H1 (cell line): ENCODE results near the gene FOXL3. TPM values are rescaled to one million over a fixed set of nuclear protein-coding genes. Genes with fewer than 3 reads are reported as not detected.

ENCODE experiments used
- CTCF ChIA-PET: fragments of 300-600 bp; sonication (Branson Sonifier 250); formaldehyde crosslinking; loops from one replicate; lab custom pipeline; 2021; ENCODE audit not compliant: partially characterized antibody; lab: Charles Lee
- POLR2A ChIA-PET: fragments of 300-600 bp; sonication (Branson Sonifier 250); formaldehyde crosslinking; loops from one replicate; lab custom pipeline; 2021; ENCODE audit warnings: inconsistent platforms; ENCODE audit not compliant: partially characterized antibody; lab: Charles Lee
- DNase-seq, 2 experiments: peaks; one replicate each; pipeline versions ENCODE4 v3.0.0 to v3.0.0-alpha.2; 2010 to 2022; ENCODE audit warnings: low spot score in 2 of 2, low read depth in 1 of 2, mixed read lengths in 1 of 2
- FAIRE-seq: peaks from 2 replicates; lab custom pipeline; 2011; peaks lifted over from hg19 to GRCh38; lab: Jason Lieb, UNC
- H2AFZ ChIP-seq: 2 replicates; pipeline ENCODE4 v1.8.1; 2012; ENCODE audit warnings: low read length, inconsistent platforms
- H2AK5ac ChIP-seq: 2 replicates; pipeline ENCODE4 v1.6.1; 2013; ENCODE audit warnings: low read depth, low read length
- H2BK120ac ChIP-seq: replicated peaks from 2 replicates; pipeline ENCODE3; 2013; ENCODE audit warnings: low read depth, low read length, inconsistent platforms
- H2BK12ac ChIP-seq: 2 replicates; pipeline ENCODE4 v1.6.1; 2013; ENCODE audit warnings: low read depth, low read length
- H2BK15ac ChIP-seq: 2 replicates; pipeline ENCODE4 v1.6.1; 2013; ENCODE audit warnings: low read length
- H2BK20ac ChIP-seq: 2 replicates; pipeline ENCODE4 v1.6.1; 2013; ENCODE audit warnings: low read length
- H2BK5ac ChIP-seq: 2 replicates; pipeline ENCODE4 v1.6.1; 2013; ENCODE audit warnings: low read depth, low read length
- H3K14ac ChIP-seq: 2 replicates; pipeline ENCODE4 v1.6.1; 2013; ENCODE audit warnings: inconsistent platforms; ENCODE audit not compliant: insufficient read length
- H3K18ac ChIP-seq: 2 replicates; pipeline ENCODE4 v1.6.1; 2013; ENCODE audit warnings: low read length; ENCODE audit errors: extremely low read depth
- H3K23ac ChIP-seq: 2 replicates; pipeline ENCODE4 v1.6.1; 2013; ENCODE audit warnings: inconsistent platforms; ENCODE audit not compliant: insufficient read length
- H3K23me2 ChIP-seq: 2 replicates; pipeline ENCODE4 v1.6.1; 2013; ENCODE audit warnings: low read depth, low read length
- H3K27ac ChIP-seq: 2 replicates; pipeline ENCODE4 v1.6.1; 2011; ENCODE audit warnings: low read depth, low read length, inconsistent platforms
- H3K27me3 ChIP-seq, 4 experiments: replicated peaks in 1 of 4; 1 replicate in 1 of 4; 2 replicates in 3 of 4; pipeline versions ENCODE4 v1.6.1 to v1.8.1; 2011 to 2013; ENCODE audit warnings: low read length in 3 of 4, mild to moderate bottlenecking in 3 of 4, inconsistent platforms in 2 of 4, mixed read lengths in 2 of 4, moderate library complexity in 1 of 4; ENCODE audit not compliant: control insufficient read depth in 3 of 4, insufficient read depth in 3 of 4; ENCODE audit errors: extremely low read depth in 1 of 4
- H3K36me3 ChIP-seq, 4 experiments: 2 replicates each; pipeline versions ENCODE4 v1.6.1 to v1.8.1; 2011 to 2013; ENCODE audit warnings: mild to moderate bottlenecking in 4 of 4, low read length in 3 of 4, moderate library complexity in 2 of 4, control low read depth in 1 of 4, inconsistent platforms in 1 of 4; ENCODE audit not compliant: insufficient read depth in 4 of 4, control insufficient read depth in 2 of 4
- H3K4ac ChIP-seq: replicated peaks from 2 replicates; pipeline ENCODE3; 2013; ENCODE audit warnings: low read length, low read depth, mixed read lengths, inconsistent platforms; ENCODE audit not compliant: insufficient read length
- H3K4me1 ChIP-seq, 4 experiments: replicated peaks in 1 of 4; 1 replicate in 1 of 4; 2 replicates in 3 of 4; pipeline versions ENCODE4 v1.6.1 to v1.8.1; 2011 to 2013; ENCODE audit warnings: low read length in 3 of 4, inconsistent platforms in 2 of 4, mixed read lengths in 1 of 4; ENCODE audit not compliant: insufficient read depth in 4 of 4, control insufficient read depth in 3 of 4
- H3K4me2 ChIP-seq, 2 experiments: 2 replicates each; pipeline versions ENCODE4 v1.6.1 to v1.8.1; 2011 to 2013; ENCODE audit warnings: low read depth in 2 of 2, low read length in 2 of 2, control low read depth in 1 of 2, inconsistent platforms in 1 of 2, mild to moderate bottlenecking in 1 of 2; ENCODE audit not compliant: insufficient read depth in 1 of 2
- H3K4me3 ChIP-seq, 4 experiments: fragments of 200-600, 300-600 bp in 1 of 4; sonication (generic), shearing (Covaris generic), sonication (Bioruptor Twin) in 1 of 4; 2 replicates each; pipeline versions ENCODE4 v1.5.1 to v1.8.1; 2011 to 2016; ENCODE audit warnings: low read length in 4 of 4, low read depth in 3 of 4, control low read depth in 2 of 4, inconsistent platforms in 2 of 4, mild to moderate bottlenecking in 2 of 4, mixed read lengths in 1 of 4, moderate library complexity in 1 of 4; ENCODE audit not compliant: insufficient read depth in 2 of 4; ENCODE audit errors: extremely low read depth in 1 of 4
- H3K56ac ChIP-seq: replicated peaks from 2 replicates; pipeline ENCODE3; 2013; ENCODE audit warnings: low read depth, mild to moderate bottlenecking, mixed read lengths, low read length, inconsistent platforms; ENCODE audit not compliant: insufficient read length
- H3K79me1 ChIP-seq: 2 replicates; pipeline ENCODE4 v1.6.1; 2013; ENCODE audit warnings: low read depth, low read length, control low read depth
- H3K79me2 ChIP-seq, 2 experiments: 2 replicates each; pipeline versions ENCODE4 v1.6.1 to v1.8.1; 2012 to 2013; ENCODE audit warnings: low read length in 2 of 2, mild to moderate bottlenecking in 2 of 2, inconsistent platforms in 1 of 2; ENCODE audit not compliant: insufficient read depth in 2 of 2, control insufficient read depth in 1 of 2
- H3K9ac ChIP-seq, 4 experiments: replicated peaks in 1 of 4; 1 replicate in 1 of 4; 2 replicates in 3 of 4; pipeline versions ENCODE4 v1.6.1 to v1.8.1; 2011 to 2013; ENCODE audit warnings: low read depth in 3 of 4, low read length in 3 of 4, control low read depth in 2 of 4, mild to moderate bottlenecking in 2 of 4, moderate library complexity in 2 of 4, inconsistent platforms in 1 of 4; ENCODE audit errors: extremely low read depth in 1 of 4
- H3K9me3 ChIP-seq, 2 experiments: 2 replicates each; pipeline versions ENCODE4 v1.6.1 to v1.8.1; 2012 to 2013; ENCODE audit warnings: mild to moderate bottlenecking in 2 of 2, moderate library complexity in 2 of 2, control low read depth in 1 of 2, inconsistent platforms in 1 of 2, low read depth in 1 of 2, low read length in 1 of 2, mixed read lengths in 1 of 2; ENCODE audit not compliant: insufficient read depth in 2 of 2
- H4K20me1 ChIP-seq, 2 experiments: replicated peaks in 1 of 2; 2 replicates each; pipeline versions ENCODE3 to v1.8.1; 2011 to 2013; ENCODE audit warnings: inconsistent platforms in 2 of 2, low read length in 2 of 2, mild to moderate bottlenecking in 1 of 2; ENCODE audit not compliant: insufficient read depth in 2 of 2, control insufficient read depth in 1 of 2
- H4K5ac ChIP-seq: 2 replicates; pipeline ENCODE4 v1.6.1; 2013; ENCODE audit warnings: low read length, low read depth, mixed read lengths, inconsistent platforms; ENCODE audit not compliant: insufficient read length
- H4K8ac ChIP-seq: 2 replicates; pipeline ENCODE4 v1.8.0; 2013; ENCODE audit warnings: mild to moderate bottlenecking, moderate library complexity, low read length, inconsistent platforms; ENCODE audit not compliant: insufficient read depth; ENCODE audit errors: extremely low read depth
- H4K91ac ChIP-seq: replicated peaks from 2 replicates; pipeline ENCODE3; 2013; ENCODE audit warnings: low read length, mixed read lengths, inconsistent platforms; ENCODE audit not compliant: insufficient read length
- JUN ChIP-seq: IDR thresholded peaks from 2 replicates; pipeline ENCODE4 v1.6.1; 2011; ENCODE audit warnings: low read depth, mild to moderate bottlenecking, improper control_type of control experiment, low read length
- WGBS, 2 experiments: shearing (Covaris generic) in 1 of 2; methylation state at CpG; one replicate each; pipeline versions ENCODE4 v1.1.6 to v1.1.7; 2013 to 2015; ENCODE audit warnings: low lambda C conversion rate in 2 of 2, mixed read lengths in 2 of 2, inconsistent platforms in 1 of 2, low coverage in 1 of 2, missing lambda C conversion rate in 1 of 2; ENCODE audit not compliant: insufficient replicate concordance in 2 of 2, insufficient coverage in 1 of 2, insufficient read length in 1 of 2; ENCODE audit errors: extremely low coverage in 1 of 2, missing lambda C conversion rate in 1 of 2; 5-methylcytosine and 5-hydroxymethylcytosine counted together
- polyA plus RNA-seq, 7 experiments: library from polyadenylated mRNA; depleted of rRNA in 3 of 7; stranded (reverse) in 5 of 7; unstranded in 2 of 7; fragments of >200 nt in 5 of 7; fragments of 200-250 nt in 2 of 7; gene quantifications; 1 replicate in 5 of 7; 2 replicates in 1 of 7; 4 replicates in 1 of 7; pipeline versions ENCODE4 v1.2.1 to v1.2.3, GENCODE V29; 2011 to 2013; ENCODE audit warnings: missing spikeins in 2 of 7, mixed read lengths in 2 of 7
- total RNA-seq: library from RNA; stranded (reverse); fragmentation: NEBNext Ultra II Directional; extraction: Animal tissue kit (Norgen Biotek cat#: 25700); gene quantifications from 2 replicates; pipeline ENCODE4 v1.2.1, GENCODE V29; 2021

Gene FOXL3
- total and polyA plus RNA-seq, 2 of the 8 experiments (the other 6 are each of a cell fraction or from before 2014, with no cell fraction given), result not detected

DNA sequence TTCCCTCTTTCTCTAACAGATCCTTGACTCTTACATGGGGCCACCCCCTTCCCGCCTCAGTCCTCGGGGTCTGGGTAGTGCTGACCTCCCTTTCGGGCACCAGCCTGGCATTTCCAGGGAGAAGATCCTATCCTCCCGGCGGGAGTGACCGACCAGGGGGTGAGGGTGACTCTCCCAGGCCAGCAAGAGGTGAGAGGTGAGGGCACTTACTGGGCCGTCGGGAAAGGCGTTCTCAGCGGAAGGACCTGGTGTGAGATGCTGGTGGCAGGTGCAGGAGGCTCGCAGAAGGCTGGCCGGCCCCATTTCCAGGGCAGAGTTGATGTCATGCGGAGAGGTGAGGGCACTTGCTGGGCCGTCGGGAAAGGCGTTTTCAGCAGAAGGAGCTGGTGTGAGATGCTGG is 4.2 kb upstream of the FOXL3 start:
- Histone ChIP-seq H2BK120ac (no peak overlapping the region), H3K23me2 (peaks cover 8% of the 10 kb centered on the region; the same call in 1 of the 2 replicates), H3K27me3 (peaks cover 22 to 32% (median 26%) of the 10 kb centered on the region in 4 experiments), H3K4me2 (no peak overlapping the region), H3K79me2 (no peaks in the 10 kb centered on the region), H3K4ac (no peak overlapping the region), H3K4me1 (no peaks in the 10 kb centered on the region; a peak in 2 of 7 replicates), H3K36me3 (no peaks in the 10 kb centered on the region; a peak in 1 of 8 replicates), H4K91ac (no peak overlapping the region), H3K4me3 (no peak overlapping the region), H2BK5ac (no peak overlapping the region), H3K23ac (no peak overlapping the region), H3K27ac (no peak overlapping the region), H4K20me1 (no peaks in the 10 kb centered on the region), H2BK20ac (no peak overlapping the region), H4K5ac (no peak overlapping the region), H3K14ac (no peak overlapping the region), H3K9me3 (peaks cover 0 to 37% of the 10 kb centered on the region in 2 experiments; a peak in 2 of 4 replicates), H3K56ac (no peak overlapping the region), H2AK5ac (no peak overlapping the region), H2AFZ (no peak overlapping the region), H3K79me1 (no peaks in the 10 kb centered on the region), H2BK15ac (no peak overlapping the region), H2BK12ac (no peak overlapping the region), H4K8ac (no peak overlapping the region), H3K9ac (no peak overlapping the region), H3K18ac (no peak overlapping the region)
- POLR2A ChIA-PET, result interaction anchor here (0.7 kb wide), 1 partner anchor 156 kb away, joined by 3 read pairs; no protein-coding TSS in a partner anchor
- WGBS, 2 experiments, result 88% methylated on average over 16 of the region's 16 CpGs; no CpG with 5 or more reads in 1 of the 2 experiments
- no peak for FAIRE-seq
- no peak for DNase-seq
- CTCF ChIA-PET, result interaction anchor here (1.0 kb wide), 1 partner anchor 22 kb away, joined by 3 read pairs; no protein-coding TSS in a partner anchor
- no peak for TF ChIP-seq JUN
